Lower lobe of right lung (tissue), 2 donors: Measurements from ENCODE around the gene POMT2. TPM values are rescaled to one million over a fixed set of nuclear protein-coding genes. Genes with fewer than 3 reads are reported as not detected.

Source experiments
- ATAC-seq, 2 donors: fragments of 200-7000 bp; cut with Tn5 transposase; one replicate each; pipeline ENCODE4 v1.9.1; 2020 to 2022; ENCODE audit warnings: mild to moderate bottlenecking in 2 of 2, moderate library complexity in 2 of 2
- DNase-seq: peaks from one replicate; pipeline ENCODE4 v3.0.0-alpha.2; 2020
- H3K27ac ChIP-seq: fragments of 200-600 bp; one replicate; pipeline ENCODE4 v1.8.0; 2022
- H3K27me3 ChIP-seq: fragments of 200-600 bp; one replicate; pipeline ENCODE4 v1.8.0; 2022; ENCODE audit warnings: low read depth
- H3K36me3 ChIP-seq: fragments of 200-600 bp; one replicate; pipeline ENCODE4 v1.8.0; 2022; ENCODE audit warnings: mild to moderate bottlenecking
- H3K4me1 ChIP-seq: fragments of 200-600 bp; one replicate; pipeline ENCODE4 v1.8.0; 2022
- H3K4me3 ChIP-seq: fragments of 200-600 bp; one replicate; pipeline ENCODE4 v1.8.0; 2022; ENCODE audit warnings: mild to moderate bottlenecking
- H3K9me3 ChIP-seq: fragments of 200-600 bp; one replicate; pipeline ENCODE4 v1.8.0; 2022
- CTCF ChIP-seq: fragments of 200-600 bp; IDR thresholded peaks from one replicate; pipeline ENCODE4 v1.8.0; 2022; ENCODE audit warnings: antibody characterized with exemption, mild to moderate bottlenecking
- intact Hi-C: fragments of 100-400 bp; cut with DNase I; formaldehyde crosslinking; loops from one replicate; pipeline ENCODE4 v1.11.0; 2022
- total RNA-seq: library from RNA; stranded (reverse); fragmentation: NEBNext Ultra II Directional; extraction: Animal tissue kit (Norgen Biotek cat#: 25700); gene quantifications from one replicate; pipeline ENCODE4 v1.2.1, GENCODE V29; 2021
- donor health status: DM: no; HTN: yes; CAD: no; lungs with severe emphysema.

Gene POMT2
- total RNA-seq, 1 donor from 2014 or later: 23.5 TPM

GRCh38 chr14:77267937-77268699 lies 52.6 kb downstream of the POMT2 start:
- Histone ChIP-seq H3K27ac (no peak overlapping the region), H3K4me3 (no peak overlapping the region), H3K9me3 (peaks cover 6% of the 10 kb centered on the region), H3K27me3 (peaks cover 43% of the 10 kb centered on the region), H3K36me3 (no peaks in the 10 kb centered on the region), H3K4me1 (no peaks in the 10 kb centered on the region)
- no peak for DNase-seq
- intact Hi-C loops: no loop called here
- ATAC-seq: no peak
- no peak for TF ChIP-seq CTCF

GRCh38 chr14:77266336-77266735 lies 54.3 kb downstream of the POMT2 start:
- no peak for TF ChIP-seq CTCF
- H3K4me1 ChIP-seq: no peaks in the 10 kb centered on the region
- ATAC-seq (no peak), DNase-seq (no peak)
- peaks cover 30% of the 10 kb centered on the region for H3K27me3 ChIP-seq
- H3K9me3 ChIP-seq: peaks cover 6% of the 10 kb centered on the region
- H3K4me3 ChIP-seq: no peak overlapping the region
- no peaks in the 10 kb centered on the region for H3K36me3 ChIP-seq
- intact Hi-C loops: no loop called here
- H3K27ac ChIP-seq: no peak overlapping the region

GRCh38 chr14:77265561-77266335 lies 54.9 kb downstream of the POMT2 start:
- intact Hi-C loops: no loop called here
- DNase-seq: no peak
- Histone ChIP-seq H3K27ac (no peak overlapping the region), H3K9me3 (peaks cover 6% of the 10 kb centered on the region), H3K27me3 (peaks cover 27% of the 10 kb centered on the region), H3K4me1 (no peaks in the 10 kb centered on the region), H3K4me3 (no peak overlapping the region), H3K36me3 (no peaks in the 10 kb centered on the region)
- no peak for TF ChIP-seq CTCF
- no peak for ATAC-seq

DNA sequence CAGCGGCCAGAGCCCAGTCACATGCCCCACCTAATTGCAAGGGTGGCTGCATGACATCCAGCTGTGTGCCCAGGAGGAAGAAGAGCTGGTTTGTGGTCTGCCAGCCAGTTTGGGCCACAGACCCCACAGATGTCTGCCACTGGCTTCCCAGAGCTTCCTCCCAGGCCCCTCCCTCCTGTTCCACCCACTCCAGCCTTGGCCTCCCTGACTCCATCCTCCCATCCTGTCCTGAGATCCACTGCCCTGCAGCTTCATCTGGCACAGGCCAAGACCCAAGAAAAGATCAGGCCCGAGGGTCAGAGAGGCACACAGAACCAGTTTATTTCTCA lies 55.5 kb downstream of the POMT2 start:
- no peak for DNase-seq
- Histone ChIP-seq H3K9me3 (peaks cover 6% of the 10 kb centered on the region), H3K4me3 (no peak overlapping the region), H3K27me3 (peaks cover 26% of the 10 kb centered on the region), H3K4me1 (no peaks in the 10 kb centered on the region), H3K36me3 (no peaks in the 10 kb centered on the region), H3K27ac (no peak overlapping the region)
- no peak for ATAC-seq
- TF ChIP-seq CTCF: no peak
- intact Hi-C loops: no loop called here

GRCh38 chr14:77264466-77265186 lies 56.1 kb downstream of the POMT2 start:
- Histone ChIP-seq H3K4me1 (no peaks in the 10 kb centered on the region), H3K9me3 (peaks cover 6% of the 10 kb centered on the region), H3K27ac (no peak overlapping the region), H3K27me3 (peaks cover 22% of the 10 kb centered on the region), H3K36me3 (no peaks in the 10 kb centered on the region), H3K4me3 (no peak overlapping the region)
- intact Hi-C loops: no loop called here
- TF ChIP-seq CTCF: no peak
- ATAC-seq (no peak), DNase-seq (no peak)
